Endometrial microvascular endothelial cells (primary cell): ENCODE measurements around the gene FDXACB1. TPM values are rescaled to one million over a fixed set of nuclear protein-coding genes. Genes with fewer than 3 reads are reported as not detected.

Source experiments
- in situ Hi-C: cut with HindIII; loops from 2 replicates; pipeline ENCODE4 v1.10.0; 2017; ENCODE audit warnings: low sequenced_read_pairs, low pct_unique_long_range_greater_than_20kb; ENCODE audit errors: inconsistent ontology term
- total RNA-seq: library from RNA; depleted of rRNA; stranded (reverse); fragments of >200 nt; gene quantifications from one replicate; pipeline ENCODE4 v1.2.3, GENCODE V29; 2015; ENCODE audit errors: inconsistent ontology term

Gene FDXACB1
- total RNA-seq, 1 donor from 2014 or later = 4.2 TPM

GRCh38 chr11:111826322-111826950, 52.5 kb downstream of the FDXACB1 start:
- in situ Hi-C loops = no loop called here

Other genes starting within 250 kb of the FDXACB1 start
- 63.5 TPM for gene PPP2R1B, start 112.8 kb downstream of the FDXACB1 start, total RNA-seq
- 34.4 TPM for gene ALG9, start 7.6 kb downstream of the FDXACB1 start, total RNA-seq
- gene CFAP68, start 376 bp upstream of the FDXACB1 start, total RNA-seq = 15.0 TPM
- 0.19 TPM for gene CRYAB, start 32.6 kb upstream of the FDXACB1 start, total RNA-seq
- not detected for gene HSPB2, start 33.6 kb upstream of the FDXACB1 start, total RNA-seq
- 12.6 TPM for gene C11orf52, start 39.7 kb upstream of the FDXACB1 start, total RNA-seq
- 19.0 TPM for gene DIXDC1, start 58.2 kb upstream of the FDXACB1 start, total RNA-seq
- 50.4 TPM for gene DLAT, start 146.2 kb upstream of the FDXACB1 start, total RNA-seq
- gene PIH1D2, start 194.9 kb upstream of the FDXACB1 start, total RNA-seq = 0.37 TPM
- 7.4 TPM for gene NKAPD1, start 195.1 kb upstream of the FDXACB1 start, total RNA-seq
- gene TIMM8B, start 207.6 kb upstream of the FDXACB1 start, total RNA-seq = 38.9 TPM
- gene SDHD, start 207.7 kb upstream of the FDXACB1 start, total RNA-seq = 130 TPM